Measurements from ENCODE around the gene CDC123.
"Not testable (repeated sequence)": the region's sequence is repeated elsewhere in the genome, so short reads cannot be mapped to it uniquely, and the experiment has no call there.

Gene CDC123

GRCh38 chr10:12234687-12235086, 38.7 kb downstream of the CDC123 start:
- not testable (repeated sequence) for H3K9me3 ChIP-seq (ENCODE audit: control insufficient read depth in 2 of 2, low read length in 2 of 2); H3K36me3 ChIP-seq (ENCODE audit: control insufficient read depth in 2 of 2, insufficient read depth in 2 of 2, low read length in 2 of 2); H3K9ac ChIP-seq (ENCODE audit: low read length in 2 of 2); H3K27me3 ChIP-seq (ENCODE audit: control insufficient read depth in 1 of 2, insufficient read depth in 2 of 2, low read length in 2 of 2); H3K4me3 ChIP-seq (ENCODE audit: low read length in 2 of 2)
- peaks cover 15% of the 10 kb centered on the region for H3K4me1 ChIP-seq (ENCODE audit: control insufficient read depth, insufficient read depth, low read length)
- peak overlapping the region; percentile 67 for H3K27ac ChIP-seq (ENCODE audit: low read length)

GRCh38 chr10:12235116-12235694, 39.2 kb downstream of the CDC123 start:
- peaks cover 15% of the 10 kb centered on the region for H3K4me1 ChIP-seq (ENCODE audit: control insufficient read depth, insufficient read depth, low read length)
- peak overlapping the region in 1 of 2 donors; percentile 8 for H3K4me3 ChIP-seq (ENCODE audit: low read length in 2 of 2)
- H3K27me3 ChIP-seq (ENCODE audit: control insufficient read depth in 1 of 2, insufficient read depth in 2 of 2, low read length in 2 of 2), result no peaks in the 10 kb centered on the region
- no peaks in the 10 kb centered on the region for H3K9me3 ChIP-seq (ENCODE audit: control insufficient read depth in 2 of 2, low read length in 2 of 2)
- peaks cover 6% of the 10 kb centered on the region in 2 donors for H3K36me3 ChIP-seq (ENCODE audit: control insufficient read depth in 2 of 2, insufficient read depth in 2 of 2, low read length in 2 of 2)
- H3K9ac ChIP-seq (ENCODE audit: low read length in 2 of 2), result no peak overlapping the region
- H3K27ac ChIP-seq (ENCODE audit: low read length), result peak overlapping the region; percentile 67

GRCh38 chr10:12235796-12236195, 39.8 kb downstream of the CDC123 start:
- H3K4me3 ChIP-seq (ENCODE audit: low read length in 2 of 2), result no peak overlapping the region
- no peaks in the 10 kb centered on the region for H3K27me3 ChIP-seq (ENCODE audit: control insufficient read depth in 1 of 2, insufficient read depth in 2 of 2, low read length in 2 of 2)
- peaks cover 19% of the 10 kb centered on the region for H3K4me1 ChIP-seq (ENCODE audit: control insufficient read depth, insufficient read depth, low read length)
- H3K36me3 ChIP-seq (ENCODE audit: control insufficient read depth in 2 of 2, insufficient read depth in 2 of 2, low read length in 2 of 2), result peaks cover 8 to 9% of the 10 kb centered on the region in 2 donors
- no peak overlapping the region for H3K9ac ChIP-seq (ENCODE audit: low read length in 2 of 2)
- H3K27ac ChIP-seq (ENCODE audit: low read length), result peak overlapping the region; percentile 67
- no peaks in the 10 kb centered on the region for H3K9me3 ChIP-seq (ENCODE audit: control insufficient read depth in 2 of 2, low read length in 2 of 2)

GRCh38 chr10:12237265-12238220, 41.6 kb downstream of the CDC123 start:
- Histone ChIP-seq H3K9me3 (ENCODE audit: control insufficient read depth in 2 of 2, low read length in 2 of 2) (no peaks in the 10 kb centered on the region), H3K4me1 (ENCODE audit: control insufficient read depth, insufficient read depth, low read length) (peaks cover 33% of the 10 kb centered on the region), H3K27ac (ENCODE audit: low read length) (peak overlapping the region; percentile 42), H3K4me3 (ENCODE audit: low read length in 2 of 2) (no peak overlapping the region), H3K9ac (ENCODE audit: low read length in 2 of 2) (no peak overlapping the region), H3K27me3 (ENCODE audit: control insufficient read depth in 1 of 2, insufficient read depth in 2 of 2, low read length in 2 of 2) (no peaks in the 10 kb centered on the region), H3K36me3 (ENCODE audit: control insufficient read depth in 2 of 2, insufficient read depth in 2 of 2, low read length in 2 of 2) (peaks cover 5 to 9% of the 10 kb centered on the region in 2 donors)

DNA sequence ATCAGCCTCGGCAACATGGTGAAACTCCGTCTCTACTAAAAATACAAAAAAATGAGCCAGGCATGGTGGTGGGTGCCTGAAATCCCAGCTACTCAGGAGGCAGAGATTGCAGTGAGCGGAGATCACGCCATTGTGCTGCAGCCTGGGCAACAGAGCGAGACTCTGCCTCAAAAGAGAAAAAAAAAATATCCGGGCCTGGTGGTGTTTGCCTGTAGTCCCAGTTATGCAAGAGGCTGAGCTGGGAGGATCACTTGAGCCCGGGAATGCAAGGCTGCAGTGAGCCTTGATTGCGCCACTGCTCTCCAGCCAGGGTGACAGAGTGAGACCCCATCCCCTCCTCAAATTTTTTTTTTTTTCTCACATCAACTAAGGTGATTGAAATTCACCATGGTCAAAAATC, 42.8 kb downstream of the CDC123 start:
- Histone ChIP-seq H3K36me3 (ENCODE audit: control insufficient read depth in 2 of 2, insufficient read depth in 2 of 2, low read length in 2 of 2) (peaks cover 3 to 9% of the 10 kb centered on the region in 2 donors), H3K27ac (ENCODE audit: low read length) (no peak overlapping the region), H3K4me3 (ENCODE audit: low read length in 2 of 2) (no peak overlapping the region), H3K27me3 (ENCODE audit: control insufficient read depth in 1 of 2, insufficient read depth in 2 of 2, low read length in 2 of 2) (no peaks in the 10 kb centered on the region), H3K9ac (ENCODE audit: low read length in 2 of 2) (no peak overlapping the region), H3K4me1 (ENCODE audit: control insufficient read depth, insufficient read depth, low read length) (peaks cover 33% of the 10 kb centered on the region), H3K9me3 (ENCODE audit: control insufficient read depth in 2 of 2, low read length in 2 of 2) (no peaks in the 10 kb centered on the region)

DNA sequence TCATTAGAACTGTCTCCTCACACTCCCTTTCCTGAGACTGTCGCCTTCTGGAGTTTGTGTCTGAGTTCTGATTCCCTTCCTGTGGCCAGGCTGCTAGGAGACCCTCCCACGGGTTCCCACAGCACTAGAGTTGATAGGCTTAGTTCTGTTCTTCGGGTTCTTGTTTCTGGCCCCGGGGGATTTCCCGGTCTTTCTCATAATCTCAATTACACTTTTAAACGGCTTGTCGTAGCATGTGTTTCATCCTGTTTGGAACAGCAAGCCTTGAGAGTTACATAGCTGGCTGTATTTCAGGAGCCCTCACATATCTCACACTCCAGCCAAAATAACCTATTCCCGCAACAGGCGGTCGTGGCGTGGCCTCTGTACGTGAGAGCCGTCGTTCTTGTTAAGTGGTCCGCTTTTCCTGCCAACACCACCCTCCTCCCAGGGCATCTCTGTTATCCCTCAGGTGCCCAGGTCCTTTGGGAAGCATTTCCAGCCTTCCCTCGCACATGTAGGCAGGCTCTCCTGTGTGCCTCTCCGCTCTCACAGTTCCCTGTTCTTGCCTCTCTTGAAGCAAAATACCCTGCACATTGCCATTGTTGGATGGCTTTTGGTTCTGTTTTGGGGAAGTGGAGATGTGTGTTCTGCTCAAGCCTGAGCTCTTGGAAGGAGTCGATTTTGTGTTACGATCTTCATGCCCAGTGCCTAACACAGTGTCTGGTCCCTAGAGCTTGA, 46.0 kb downstream of the CDC123 start:
- Histone ChIP-seq H3K4me1 (ENCODE audit: control insufficient read depth, insufficient read depth, low read length) (peaks cover 22% of the 10 kb centered on the region), H3K9ac (ENCODE audit: low read length in 2 of 2) (peak overlapping the region; percentile 21 to 44), H3K4me3 (ENCODE audit: low read length in 2 of 2) (peak overlapping the region; percentile 14 to 55), H3K9me3 (ENCODE audit: control insufficient read depth in 2 of 2, low read length in 2 of 2) (no peaks in the 10 kb centered on the region), H3K36me3 (ENCODE audit: control insufficient read depth in 2 of 2, insufficient read depth in 2 of 2, low read length in 2 of 2) (peaks cover 17 to 22% of the 10 kb centered on the region in 2 donors), H3K27ac (ENCODE audit: low read length) (peak overlapping the region; percentile 82), H3K27me3 (ENCODE audit: control insufficient read depth in 1 of 2, insufficient read depth in 2 of 2, low read length in 2 of 2) (no peaks in the 10 kb centered on the region)

DNA sequence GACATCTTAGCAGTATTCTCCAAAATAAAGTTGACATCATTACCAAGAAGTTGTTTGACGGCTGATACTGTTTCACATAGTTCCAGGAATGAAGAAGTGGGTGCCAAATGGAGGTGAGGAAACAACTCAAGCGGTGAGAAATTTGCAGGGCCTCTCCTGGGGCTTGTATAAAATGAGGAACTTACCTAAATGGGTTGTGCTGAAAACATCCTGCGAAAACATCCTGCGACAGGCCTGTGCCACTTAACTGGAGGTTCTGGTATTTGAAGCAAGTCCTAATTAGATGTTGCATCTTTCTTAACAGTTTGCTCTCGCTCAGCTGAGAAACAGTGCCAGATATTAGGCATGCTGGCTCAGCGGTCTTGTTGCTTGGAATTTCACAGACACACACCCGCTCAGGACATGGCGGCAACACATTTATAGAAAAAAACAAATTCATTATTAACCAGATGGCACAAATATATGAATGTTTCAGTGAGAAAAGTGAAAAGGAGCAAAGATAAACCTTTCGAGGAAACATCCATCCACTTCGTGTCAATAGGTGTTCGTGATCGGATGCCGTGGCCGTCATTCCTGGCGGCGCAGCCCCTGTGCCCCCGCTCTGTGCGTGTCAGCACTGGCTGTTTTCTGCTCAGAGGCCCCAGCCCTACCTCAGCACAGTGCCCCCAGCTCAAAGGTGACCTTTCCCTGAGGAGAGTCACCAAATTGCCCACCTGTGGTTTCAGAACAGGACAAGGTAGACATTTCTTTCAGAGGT, 48.1 kb downstream of the CDC123 start:
- H3K4me3 ChIP-seq (ENCODE audit: low read length in 2 of 2), result no peak overlapping the region
- peaks cover 11 to 26% of the 10 kb centered on the region in 2 donors for H3K36me3 ChIP-seq (ENCODE audit: control insufficient read depth in 2 of 2, insufficient read depth in 2 of 2, low read length in 2 of 2)
- H3K27me3 ChIP-seq (ENCODE audit: control insufficient read depth in 1 of 2, insufficient read depth in 2 of 2, low read length in 2 of 2), result no peaks in the 10 kb centered on the region
- H3K4me1 ChIP-seq (ENCODE audit: control insufficient read depth, insufficient read depth, low read length), result peaks cover 18% of the 10 kb centered on the region
- no peak overlapping the region for H3K27ac ChIP-seq (ENCODE audit: low read length)
- H3K9me3 ChIP-seq (ENCODE audit: control insufficient read depth in 2 of 2, low read length in 2 of 2), result no peaks in the 10 kb centered on the region
- no peak overlapping the region for H3K9ac ChIP-seq (ENCODE audit: low read length in 2 of 2)

DNA sequence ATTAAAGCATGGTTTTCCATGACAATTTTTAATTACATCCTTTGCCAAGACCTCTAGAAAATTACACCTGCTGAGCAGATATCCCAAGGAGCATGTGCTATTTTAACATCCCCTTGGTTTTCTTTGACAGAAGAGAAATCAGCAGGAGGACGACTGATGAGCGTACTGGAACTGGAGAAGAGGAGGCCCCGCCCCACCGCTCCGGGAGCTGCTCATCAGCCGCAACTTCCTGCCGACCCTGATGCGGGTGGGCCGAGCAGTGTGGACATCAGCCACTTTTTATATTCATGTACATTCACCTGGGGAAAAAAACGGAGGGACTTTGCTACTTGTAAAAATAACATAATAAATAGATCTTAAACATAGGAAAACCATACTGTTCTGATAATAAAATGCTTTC, 54.2 kb downstream of the CDC123 start:
- no peaks in the 10 kb centered on the region for H3K4me1 ChIP-seq (ENCODE audit: control insufficient read depth, insufficient read depth, low read length)
- no peak overlapping the region for H3K9ac ChIP-seq (ENCODE audit: low read length in 2 of 2)
- H3K27ac ChIP-seq (ENCODE audit: low read length), result no peak overlapping the region
- H3K4me3 ChIP-seq (ENCODE audit: low read length in 2 of 2), result no peak overlapping the region
- H3K27me3 ChIP-seq (ENCODE audit: control insufficient read depth in 1 of 2, insufficient read depth in 2 of 2, low read length in 2 of 2), result no peaks in the 10 kb centered on the region
- no peaks in the 10 kb centered on the region for H3K9me3 ChIP-seq (ENCODE audit: control insufficient read depth in 2 of 2, low read length in 2 of 2)
- H3K36me3 ChIP-seq (ENCODE audit: control insufficient read depth in 2 of 2, insufficient read depth in 2 of 2, low read length in 2 of 2), result peaks cover 17 to 20% of the 10 kb centered on the region in 2 donors

- H3K27ac ChIP-seq (ENCODE audit: low read length); H3K27me3 ChIP-seq (ENCODE audit: control insufficient read depth in 1 of 2, insufficient read depth in 2 of 2, low read length in 2 of 2); H3K4me1 ChIP-seq (ENCODE audit: control insufficient read depth, insufficient read depth, low read length); H3K9me3 ChIP-seq (ENCODE audit: control insufficient read depth in 2 of 2, low read length in 2 of 2); H3K4me3 ChIP-seq (ENCODE audit: low read length in 2 of 2); H3K9ac ChIP-seq (ENCODE audit: low read length in 2 of 2): not testable (repeated sequence)
- H3K36me3 ChIP-seq (ENCODE audit: control insufficient read depth in 2 of 2, insufficient read depth in 2 of 2, low read length in 2 of 2), result peaks cover 17 to 20% of the 10 kb centered on the region in 2 donors
Measured at GRCh38 chr10:12250702-12251101, 54.7 kb downstream of the CDC123 start.

GRCh38 chr10:12251581-12251980, 55.6 kb downstream of the CDC123 start:
- H3K9me3 ChIP-seq (ENCODE audit: control insufficient read depth in 2 of 2, low read length in 2 of 2), result no peaks in the 10 kb centered on the region
- H3K4me3 ChIP-seq (ENCODE audit: low read length in 2 of 2), result no peak overlapping the region
- no peaks in the 10 kb centered on the region for H3K27me3 ChIP-seq (ENCODE audit: control insufficient read depth in 1 of 2, insufficient read depth in 2 of 2, low read length in 2 of 2)
- no peaks in the 10 kb centered on the region for H3K4me1 ChIP-seq (ENCODE audit: control insufficient read depth, insufficient read depth, low read length)
- H3K36me3 ChIP-seq (ENCODE audit: control insufficient read depth in 2 of 2, insufficient read depth in 2 of 2, low read length in 2 of 2), result peaks cover 11 to 12% of the 10 kb centered on the region in 2 donors
- H3K9ac ChIP-seq (ENCODE audit: low read length in 2 of 2), result no peak overlapping the region
- no peak overlapping the region for H3K27ac ChIP-seq (ENCODE audit: low read length)
